ENCODE measurements around the gene RINL. TPM values are rescaled to one million over a fixed set of nuclear protein-coding genes. Genes with fewer than 3 reads are reported as not detected.

The RINL gene
- total and polyA plus RNA-seq, 2 of the 8 experiments (the other 6 are each of a cell fraction or from before 2014, with no cell fraction given) = 11.1 to 11.9 TPM

DNA sequence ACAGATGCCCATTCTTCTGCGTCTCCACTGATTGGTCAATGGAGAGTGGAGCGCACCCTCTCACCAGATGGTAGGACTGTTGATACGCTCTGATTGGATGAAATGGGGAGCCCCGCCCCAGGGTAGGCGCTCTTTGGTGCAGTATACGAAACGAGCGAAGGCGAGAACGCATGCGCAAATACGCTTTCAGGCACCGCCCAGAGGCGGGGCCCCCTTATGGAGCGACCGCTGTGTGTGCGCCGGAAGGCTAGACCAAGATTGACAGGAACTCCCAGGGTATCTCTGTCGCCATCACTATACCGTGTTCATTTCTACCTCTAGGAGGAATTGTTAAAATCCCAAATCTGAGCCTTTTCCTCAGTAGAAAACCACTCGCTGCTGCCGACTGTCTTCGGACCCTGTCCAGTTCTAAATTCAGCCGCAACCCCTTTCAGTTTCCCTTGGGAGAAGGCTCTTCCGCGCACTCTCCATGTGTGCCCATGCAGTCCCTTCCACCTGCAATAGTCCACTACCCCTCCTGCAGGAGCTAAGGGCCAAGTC is 27.6 kb downstream of the RINL start (continued):
- TF ChIP-seq RXRA (IDR thresholded peaks at IDR 0.05; ENCODE audit: insufficient read depth, low read depth, low read length) (no peak), SP1 (IDR thresholded peaks at IDR 0.05; ENCODE audit: low read depth, low read length) (peak; percentile 93; the same call in 1 of the 2 replicates), NRF1 (IDR thresholded peaks at IDR 0.05; ENCODE audit: low read depth, low read length) (peak; percentile 36), BRCA1 (IDR thresholded peaks at IDR 0.05; ENCODE audit: low read depth, low read length) (0 out of 2 replicates have a peak, but pooled peaks have one; percentile 10), KDM5A (IDR thresholded peaks at IDR 0.05; ENCODE audit: low read length) (peak; percentile 20; the same call in 1 of the 2 replicates), FOSL1 (IDR thresholded peaks at IDR 0.05; ENCODE audit: insufficient read depth, low read depth, low read length) (no peak), BCL11A (IDR thresholded peaks at IDR 0.05; ENCODE audit: low read depth in 2 of 2, low read length in 2 of 2) (no peak), KDM4A (IDR thresholded peaks at IDR 0.05; ENCODE audit: low read depth, low read length, severe bottlenecking) (peak; percentile 24), TBP (IDR thresholded peaks at IDR 0.05; ENCODE audit: low read depth, low read length) (no peak), HDAC2 (IDR thresholded peaks at IDR 0.05; ENCODE audit: borderline replicate concordance in 1 of 2, low read depth in 2 of 2, low read length in 2 of 2) (no peak; a peak in 1 of 4 replicates), EGR1 (IDR thresholded peaks at IDR 0.05; ENCODE audit: borderline replicate concordance, low read depth, low read length) (no peak), EZH2 (IDR thresholded peaks at IDR 0.05; ENCODE audit: low read depth, low read length, severe bottlenecking) (no peak), SP2 (IDR thresholded peaks at IDR 0.05; ENCODE audit: low read length) (peak; percentile 58; the same call in 1 of the 2 replicates), SUZ12 (IDR thresholded peaks at IDR 0.05; ENCODE audit: low read length) (no peak), RBBP5 (IDR thresholded peaks at IDR 0.05; ENCODE audit: borderline replicate concordance, low read depth, low read length) (peak; percentile 42; the same call in 1 of the 2 replicates), CTBP2 (IDR thresholded peaks at IDR 0.05; ENCODE audit: borderline replicate concordance, insufficient read depth, insufficient read length, low read length) (no peak), SIN3A (conservative IDR thresholded peaks at IDR 0.05 in 1 of 2, IDR thresholded peaks at IDR 0.05 in 1 of 2; ENCODE audit: low read depth in 1 of 2, low read length in 2 of 2) (peak; percentile 38 to 65; a peak in 2 of 4 replicates), JUND (IDR thresholded peaks at IDR 0.05; ENCODE audit: low read length) (no peak), ASH2L (IDR thresholded peaks at IDR 0.05; ENCODE audit: low read length) (peak; percentile 3), SAP30 (IDR thresholded peaks at IDR 0.05; ENCODE audit: insufficient read depth, insufficient replicate concordance, low read length) (peak; percentile 77)

Data from H1 (cell line).